Keratinocyte (primary cell): Measurements from ENCODE around the gene CHD2. TPM values are rescaled to one million over a fixed set of nuclear protein-coding genes. Genes with fewer than 3 reads are reported as not detected.

Source experiments
- DNase-seq: peaks from one replicate; pipeline ENCODE4 v3.0.0-alpha.2; 2011; ENCODE audit warnings: low read depth, missing footprints, low spot score
- FAIRE-seq: peaks from 2 replicates; lab custom pipeline; 2011; peaks lifted over from hg19 to GRCh38; lab: Jason Lieb, UNC
- H2AFZ ChIP-seq: 2 replicates; pipeline ENCODE4 v1.6.0; 2012; ENCODE audit warnings: low read length, control low read depth, inconsistent platforms; ENCODE audit not compliant: control insufficient read depth
- H3K27ac ChIP-seq: 2 replicates; pipeline ENCODE4 v1.5.1; 2011; ENCODE audit warnings: low read length; ENCODE audit not compliant: control insufficient read depth, insufficient read depth
- H3K27me3 ChIP-seq: 3 replicates; pipeline ENCODE4 v1.6.0; 2011; ENCODE audit warnings: low read length; ENCODE audit not compliant: control insufficient read depth, insufficient read depth; ENCODE audit errors: extremely low read depth
- H3K36me3 ChIP-seq, 2 experiments: 2 replicates in 1 of 2; 3 replicates in 1 of 2; pipeline ENCODE4 v1.5.1; 2011; ENCODE audit warnings: low read length in 2 of 2, mild to moderate bottlenecking in 1 of 2; ENCODE audit not compliant: control insufficient read depth in 2 of 2, insufficient read depth in 2 of 2; ENCODE audit errors: extremely low read depth in 1 of 2
- H3K4me1 ChIP-seq: 3 replicates; pipeline ENCODE4 v1.5.1; 2011; ENCODE audit warnings: low read length; ENCODE audit not compliant: control insufficient read depth, insufficient read depth; ENCODE audit errors: extremely low read depth
- H3K4me2 ChIP-seq: 3 replicates; pipeline ENCODE4 v1.6.0; 2011; ENCODE audit warnings: low read depth, low read length; ENCODE audit not compliant: control insufficient read depth, insufficient read depth; ENCODE audit errors: extremely low read depth
- H3K4me3 ChIP-seq, 3 experiments: fragments of 200-600 bp in 1 of 3; sonication (generic) in 1 of 3; 2 replicates in 2 of 3; 3 replicates in 1 of 3; pipeline ENCODE4 v1.5.1; 2011 to 2016; ENCODE audit warnings: low read length in 3 of 3, mild to moderate bottlenecking in 3 of 3, control low read depth in 2 of 3, inconsistent platforms in 1 of 3, low read depth in 1 of 3, mixed read lengths in 1 of 3, mixed run types in 1 of 3, moderate library complexity in 1 of 3; ENCODE audit not compliant: control insufficient read depth in 2 of 3, insufficient read depth in 2 of 3; ENCODE audit errors: extremely low read depth in 1 of 3
- H3K79me2 ChIP-seq: 2 replicates; pipeline ENCODE4 v1.6.0; 2012; ENCODE audit warnings: low read length; ENCODE audit not compliant: control insufficient read depth, insufficient read depth
- H3K9ac ChIP-seq: 3 replicates; pipeline ENCODE4 v1.6.0; 2011; ENCODE audit warnings: low read length; ENCODE audit not compliant: control insufficient read depth, insufficient read depth; ENCODE audit errors: extremely low read depth
- H3K9me1 ChIP-seq: 3 replicates; pipeline ENCODE4 v1.6.0; 2011; ENCODE audit warnings: low read length; ENCODE audit not compliant: control insufficient read depth, insufficient read depth; ENCODE audit errors: extremely low read depth
- H3K9me3 ChIP-seq: 2 replicates; pipeline ENCODE4 v1.5.1; 2012; ENCODE audit warnings: low read depth, low read length; ENCODE audit not compliant: control insufficient read depth
- H4K20me1 ChIP-seq: 3 replicates; pipeline ENCODE4 v1.6.0; 2011; ENCODE audit warnings: low read length; ENCODE audit not compliant: control insufficient read depth, insufficient read depth; ENCODE audit errors: extremely low read depth
- CTCF ChIP-seq, 3 experiments: IDR thresholded peaks in 1 of 3; conservative IDR thresholded peaks in 1 of 3; optimal IDR thresholded peaks in 1 of 3; 2 replicates in 2 of 3; 3 replicates in 1 of 3; pipeline versions ENCODE3 to v1.5.1; 2011; ENCODE audit warnings: low read length in 3 of 3, mild to moderate bottlenecking in 3 of 3, moderate library complexity in 2 of 3, control low read depth in 1 of 3, inconsistent platforms in 1 of 3; ENCODE audit not compliant: insufficient read depth in 2 of 3; ENCODE audit errors: extremely low read depth in 1 of 3
- EZH2 ChIP-seq: IDR thresholded peaks from one replicate; pipeline ENCODE4 v1.6.1; 2012; ENCODE audit warnings: inconsistent platforms, mild to moderate bottlenecking, low read length, moderate library complexity
- dilution Hi-C: fragments of 300-500 bp; cut with MboI; formaldehyde crosslinking; loops from one replicate; pipeline ENCODE4 v1.7.0; 2020; ENCODE audit warnings: low sequenced_read_pairs; ENCODE audit not compliant: extremely low pct_ligation_motif_present
- polyA plus RNA-seq, 5 experiments: library from polyadenylated mRNA; depleted of rRNA in 3 of 5; stranded (reverse) in 3 of 5; stranded (forward) in 1 of 5; unstranded in 1 of 5; fragments of >200 nt; gene quantifications; 1 replicate in 1 of 5; 2 replicates in 3 of 5; 3 replicates in 1 of 5; pipeline versions ENCODE4 v1.2.1 to v1.2.3, GENCODE V29; 2011 to 2012; ENCODE audit warnings: missing spikeins in 2 of 5, low read depth in 1 of 5, low replicate concordance in 1 of 5

Gene CHD2
- polyA plus RNA-seq, 1 donor (not counting 4 experiments of a cell fraction or from before 2014, with no cell fraction given) = 62.0 TPM

GRCh38 chr15:92881802-92882696, 18.1 kb upstream of the CHD2 start:
- dilution Hi-C loops = no loop called here
- peaks cover 0 to 2% of the 10 kb centered on the region in 2 experiments for H3K36me3 ChIP-seq
- peak overlapping the region; percentile 96 for H3K9ac ChIP-seq
- peak overlapping the region; percentile 72 to 80 (median 79) for H3K4me3 ChIP-seq
- FAIRE-seq (peak; percentile 73), DNase-seq (peak; percentile 98)
- H3K4me2 ChIP-seq = peak overlapping the region; percentile 91
- peak overlapping the region; percentile 72 for H2AFZ ChIP-seq
- H4K20me1 ChIP-seq = no peaks in the 10 kb centered on the region
- H3K4me1 ChIP-seq = peaks cover 21% of the 10 kb centered on the region
- no peaks in the 10 kb centered on the region for H3K9me1 ChIP-seq
- TF ChIP-seq EZH2 (no peak), CTCF (optimal IDR thresholded peaks at IDR 0.05 in 1 of 3, IDR thresholded peaks at IDR 0.05 in 1 of 3, conservative IDR thresholded peaks at IDR 0.05 in 1 of 3; ENCODE audit: extremely low read depth in 1 of 3, insufficient read depth in 2 of 3, low read length in 3 of 3) (no peak)
- H3K27ac ChIP-seq = peak overlapping the region; percentile 96
- no peaks in the 10 kb centered on the region for H3K9me3 ChIP-seq
- H3K27me3 ChIP-seq = no peaks in the 10 kb centered on the region
- H3K79me2 ChIP-seq = peaks cover 47% of the 10 kb centered on the region

GRCh38 chr15:92882697-92883162, 17.4 kb upstream of the CHD2 start:
- no peaks in the 10 kb centered on the region for H4K20me1 ChIP-seq
- dilution Hi-C loops = no loop called here
- H3K27ac ChIP-seq = peak overlapping the region; percentile 96
- H3K4me3 ChIP-seq = peak overlapping the region; percentile 72 to 97 (median 79)
- H3K9me3 ChIP-seq = no peaks in the 10 kb centered on the region
- no peaks in the 10 kb centered on the region for H3K27me3 ChIP-seq
- peaks cover 54% of the 10 kb centered on the region for H3K79me2 ChIP-seq
- peaks cover 27% of the 10 kb centered on the region for H3K4me1 ChIP-seq
- H3K9ac ChIP-seq = peak overlapping the region; percentile 96
- H2AFZ ChIP-seq = no peak overlapping the region
- H3K4me2 ChIP-seq = no peak overlapping the region
- DNase-seq (no peak), FAIRE-seq (no peak)
- TF ChIP-seq CTCF (optimal IDR thresholded peaks at IDR 0.05 in 1 of 3, IDR thresholded peaks at IDR 0.05 in 1 of 3, conservative IDR thresholded peaks at IDR 0.05 in 1 of 3; ENCODE audit: extremely low read depth in 1 of 3, insufficient read depth in 2 of 3, low read length in 3 of 3) (peak in 1 of 3 experiments; percentile 6), EZH2 (no peak)
- H3K9me1 ChIP-seq = no peaks in the 10 kb centered on the region
- peaks cover 0 to 7% of the 10 kb centered on the region in 2 experiments for H3K36me3 ChIP-seq
